Measurements from ENCODE around the gene VPS52. TPM values are rescaled to one million over a fixed set of nuclear protein-coding genes. Genes with fewer than 3 reads are reported as not detected.

VPS52 gene
- polyA plus RNA-seq, 1 donor from 2014 or later, result 29.1 TPM

DNA sequence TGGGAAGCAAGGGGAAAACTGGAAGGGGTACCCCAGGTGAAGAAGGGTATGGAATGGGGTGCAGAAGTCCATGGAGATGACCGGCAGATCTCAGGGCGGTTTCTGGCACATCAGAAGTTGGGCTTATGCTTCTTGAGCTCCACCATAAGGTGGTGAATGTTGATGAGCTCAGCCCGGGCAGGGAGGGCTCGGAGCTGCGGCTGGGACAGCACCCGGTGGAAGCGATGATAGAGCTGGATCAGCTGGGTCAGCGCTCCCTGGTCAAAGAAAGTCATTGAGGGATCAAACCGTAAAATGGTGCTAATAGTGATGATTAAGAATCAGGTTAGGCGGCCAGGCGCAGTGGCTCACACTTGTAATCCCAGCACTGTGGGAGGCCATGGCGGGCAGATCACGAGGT lies 20.9 kb downstream of the VPS52 start:
- no peak overlapping the region for H3K4me3 ChIP-seq (ENCODE audit: low read length)
- H3K27me3 ChIP-seq (ENCODE audit: insufficient read depth, low read depth, low read length), result no peaks in the 10 kb centered on the region
- H3K36me3 ChIP-seq (ENCODE audit: insufficient read depth, low read length), result no peaks in the 10 kb centered on the region
- peaks cover 5% of the 10 kb centered on the region for H3F3A ChIP-seq (ENCODE audit: insufficient read depth, low read length, poor library complexity, severe bottlenecking)
- no peak overlapping the region for H2AFZ ChIP-seq (ENCODE audit: low read depth, low read length)
- TF ChIP-seq, protein P1, sequence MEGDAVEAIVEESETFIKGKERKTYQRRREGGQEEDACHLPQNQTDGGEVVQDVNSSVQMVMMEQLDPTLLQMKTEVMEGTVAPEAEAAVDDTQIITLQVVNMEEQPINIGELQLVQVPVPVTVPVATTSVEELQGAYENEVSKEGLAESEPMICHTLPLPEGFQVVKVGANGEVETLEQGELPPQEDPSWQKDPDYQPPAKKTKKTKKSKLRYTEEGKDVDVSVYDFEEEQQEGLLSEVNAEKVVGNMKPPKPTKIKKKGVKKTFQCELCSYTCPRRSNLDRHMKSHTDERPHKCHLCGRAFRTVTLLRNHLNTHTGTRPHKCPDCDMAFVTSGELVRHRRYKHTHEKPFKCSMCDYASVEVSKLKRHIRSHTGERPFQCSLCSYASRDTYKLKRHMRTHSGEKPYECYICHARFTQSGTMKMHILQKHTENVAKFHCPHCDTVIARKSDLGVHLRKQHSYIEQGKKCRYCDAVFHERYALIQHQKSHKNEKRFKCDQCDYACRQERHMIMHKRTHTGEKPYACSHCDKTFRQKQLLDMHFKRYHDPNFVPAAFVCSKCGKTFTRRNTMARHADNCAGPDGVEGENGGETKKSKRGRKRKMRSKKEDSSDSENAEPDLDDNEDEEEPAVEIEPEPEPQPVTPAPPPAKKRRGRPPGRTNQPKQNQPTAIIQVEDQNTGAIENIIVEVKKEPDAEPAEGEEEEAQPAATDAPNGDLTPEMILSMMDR (IDR thresholded peaks at IDR 0.05; ENCODE audit: poor library complexity, severe bottlenecking), result no peak
- TF ChIP-seq EZH2 (IDR thresholded peaks at IDR 0.05; ENCODE audit: borderline replicate concordance, insufficient read depth, low read length, poor library complexity, severe bottlenecking) (no peak), EP300 (conservative IDR thresholded peaks at IDR 0.05; ENCODE audit: poor library complexity, severe bottlenecking) (no peak), RAD21 (conservative IDR thresholded peaks at IDR 0.05) (no peak), MXI1 (conservative IDR thresholded peaks at IDR 0.05; ENCODE audit: poor library complexity, severe bottlenecking) (no peak), POLR2AphosphoS5 (IDR thresholded peaks at IDR 0.05) (no peak), SMC3 (conservative IDR thresholded peaks at IDR 0.05; ENCODE audit: poor library complexity) (no peak), TAF1 (IDR thresholded peaks at IDR 0.05; ENCODE audit: low read depth) (no peak)
- TF ChIP-seq, protein P2, sequence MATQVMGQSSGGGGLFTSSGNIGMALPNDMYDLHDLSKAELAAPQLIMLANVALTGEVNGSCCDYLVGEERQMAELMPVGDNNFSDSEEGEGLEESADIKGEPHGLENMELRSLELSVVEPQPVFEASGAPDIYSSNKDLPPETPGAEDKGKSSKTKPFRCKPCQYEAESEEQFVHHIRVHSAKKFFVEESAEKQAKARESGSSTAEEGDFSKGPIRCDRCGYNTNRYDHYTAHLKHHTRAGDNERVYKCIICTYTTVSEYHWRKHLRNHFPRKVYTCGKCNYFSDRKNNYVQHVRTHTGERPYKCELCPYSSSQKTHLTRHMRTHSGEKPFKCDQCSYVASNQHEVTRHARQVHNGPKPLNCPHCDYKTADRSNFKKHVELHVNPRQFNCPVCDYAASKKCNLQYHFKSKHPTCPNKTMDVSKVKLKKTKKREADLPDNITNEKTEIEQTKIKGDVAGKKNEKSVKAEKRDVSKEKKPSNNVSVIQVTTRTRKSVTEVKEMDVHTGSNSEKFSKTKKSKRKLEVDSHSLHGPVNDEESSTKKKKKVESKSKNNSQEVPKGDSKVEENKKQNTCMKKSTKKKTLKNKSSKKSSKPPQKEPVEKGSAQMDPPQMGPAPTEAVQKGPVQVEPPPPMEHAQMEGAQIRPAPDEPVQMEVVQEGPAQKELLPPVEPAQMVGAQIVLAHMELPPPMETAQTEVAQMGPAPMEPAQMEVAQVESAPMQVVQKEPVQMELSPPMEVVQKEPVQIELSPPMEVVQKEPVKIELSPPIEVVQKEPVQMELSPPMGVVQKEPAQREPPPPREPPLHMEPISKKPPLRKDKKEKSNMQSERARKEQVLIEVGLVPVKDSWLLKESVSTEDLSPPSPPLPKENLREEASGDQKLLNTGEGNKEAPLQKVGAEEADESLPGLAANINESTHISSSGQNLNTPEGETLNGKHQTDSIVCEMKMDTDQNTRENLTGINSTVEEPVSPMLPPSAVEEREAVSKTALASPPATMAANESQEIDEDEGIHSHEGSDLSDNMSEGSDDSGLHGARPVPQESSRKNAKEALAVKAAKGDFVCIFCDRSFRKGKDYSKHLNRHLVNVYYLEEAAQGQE (IDR thresholded peaks at IDR 0.05; ENCODE audit: borderline replicate concordance), result no peak
- no peak overlapping the region for H3K9ac ChIP-seq (ENCODE audit: low read length)
- H3K4me2 ChIP-seq (ENCODE audit: low read length), result no peak overlapping the region
- H4K20me1 ChIP-seq (ENCODE audit: insufficient read depth), result no peaks in the 10 kb centered on the region
- no peak overlapping the region for H3K27ac ChIP-seq (ENCODE audit: low read length)
- no peaks in the 10 kb centered on the region for H3K9me2 ChIP-seq (ENCODE audit: insufficient read depth, low read length)
- H3K79me2 ChIP-seq (replicated peaks; ENCODE audit: insufficient read depth, low read length), result no peaks in the 10 kb centered on the region
- H3K9me3 ChIP-seq (ENCODE audit: low read length), result no peaks in the 10 kb centered on the region

DNA sequence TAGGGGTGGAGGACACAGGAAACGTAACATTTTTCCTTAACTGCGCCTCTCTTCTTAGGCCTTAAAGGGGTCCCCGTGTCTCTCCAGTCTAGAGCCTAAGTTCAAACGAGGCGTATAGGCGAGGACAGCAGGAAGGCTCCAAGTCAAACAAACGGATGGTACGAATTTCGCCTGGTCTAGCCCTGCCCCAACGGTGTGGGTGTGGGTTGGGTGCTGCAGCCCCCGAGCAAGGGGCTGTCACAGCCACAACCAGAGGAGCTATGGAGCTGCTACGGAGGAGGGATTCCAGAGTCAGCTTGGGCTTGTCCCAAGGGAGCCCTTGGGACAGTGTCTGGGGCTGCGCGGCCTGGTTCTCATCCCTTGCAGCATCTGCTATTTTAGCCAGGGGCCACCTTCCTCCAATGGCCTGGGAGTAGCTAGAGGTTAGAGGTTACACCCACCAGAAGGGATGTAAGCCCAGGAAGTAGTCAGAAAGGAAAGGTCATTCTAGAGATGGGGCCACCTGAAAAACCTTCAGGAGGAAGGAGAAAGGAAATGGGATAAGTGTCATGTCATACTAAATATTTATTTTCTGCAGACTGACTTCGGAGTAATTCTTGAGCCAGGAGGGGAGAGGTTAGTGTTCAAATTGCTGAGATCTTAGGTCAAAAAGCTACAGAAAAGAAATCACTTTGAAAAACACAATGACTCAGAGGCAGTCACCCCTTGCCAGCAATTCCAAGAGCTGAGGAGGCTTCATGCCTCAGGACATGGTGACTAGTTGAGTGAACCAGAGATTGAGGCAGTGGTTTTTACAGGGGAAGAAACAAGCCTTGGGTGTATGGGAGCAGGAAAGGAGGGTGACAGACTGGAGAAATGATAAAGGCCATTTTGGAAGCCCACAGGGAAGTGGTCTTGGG lies 21.7 kb downstream of the VPS52 start:
- H3K36me3 ChIP-seq (ENCODE audit: insufficient read depth, low read length), result no peaks in the 10 kb centered on the region
- H2AFZ ChIP-seq (ENCODE audit: low read depth, low read length), result peak overlapping the region; percentile 76
- H3K27me3 ChIP-seq (ENCODE audit: insufficient read depth, low read depth, low read length), result no peaks in the 10 kb centered on the region
- H3K79me2 ChIP-seq (replicated peaks; ENCODE audit: insufficient read depth, low read length), result no peaks in the 10 kb centered on the region
- H3K9me2 ChIP-seq (ENCODE audit: insufficient read depth, low read length), result no peaks in the 10 kb centered on the region
- H3K4me3 ChIP-seq (ENCODE audit: low read length), result peak overlapping the region; percentile 72
- H3K4me2 ChIP-seq (ENCODE audit: low read length), result peak overlapping the region; percentile 49
- peak overlapping the region; percentile 73 for H3K9ac ChIP-seq (ENCODE audit: low read length)
- peak overlapping the region; percentile 76 for H3K27ac ChIP-seq (ENCODE audit: low read length)
- TF ChIP-seq POLR2AphosphoS5 (IDR thresholded peaks at IDR 0.05), result no peak
- TF ChIP-seq TAF1 (IDR thresholded peaks at IDR 0.05; ENCODE audit: low read depth), result peak; percentile 10
- peaks cover 5% of the 10 kb centered on the region for H3F3A ChIP-seq (ENCODE audit: insufficient read depth, low read length, poor library complexity, severe bottlenecking)
- H3K9me3 ChIP-seq (ENCODE audit: low read length), result no peaks in the 10 kb centered on the region
- no peaks in the 10 kb centered on the region for H4K20me1 ChIP-seq (ENCODE audit: insufficient read depth)

All from neural cell (in vitro differentiated cells).